M059J (cell line): ENCODE measurements around the gene CHN2. TPM values are rescaled to one million over a fixed set of nuclear protein-coding genes. Genes with fewer than 3 reads are reported as not detected.
"Not testable (repeated sequence)": the region's sequence is repeated elsewhere in the genome, so short reads cannot be mapped to it uniquely, and the experiment has no call there.

Source experiments
- DNase-seq: peaks from one replicate; pipeline ENCODE4 v3.0.0-alpha.2; 2012; ENCODE audit warnings: low read depth
- total RNA-seq: library from RNA; depleted of rRNA; stranded (reverse); fragments of >200 nt; shearing (Covaris generic); gene quantifications from 2 replicates; pipeline ENCODE4 v1.2.3, GENCODE V29; 2014

CHN2 gene
- total RNA-seq, 1 experiment from 2014 or later: not detected

DNA sequence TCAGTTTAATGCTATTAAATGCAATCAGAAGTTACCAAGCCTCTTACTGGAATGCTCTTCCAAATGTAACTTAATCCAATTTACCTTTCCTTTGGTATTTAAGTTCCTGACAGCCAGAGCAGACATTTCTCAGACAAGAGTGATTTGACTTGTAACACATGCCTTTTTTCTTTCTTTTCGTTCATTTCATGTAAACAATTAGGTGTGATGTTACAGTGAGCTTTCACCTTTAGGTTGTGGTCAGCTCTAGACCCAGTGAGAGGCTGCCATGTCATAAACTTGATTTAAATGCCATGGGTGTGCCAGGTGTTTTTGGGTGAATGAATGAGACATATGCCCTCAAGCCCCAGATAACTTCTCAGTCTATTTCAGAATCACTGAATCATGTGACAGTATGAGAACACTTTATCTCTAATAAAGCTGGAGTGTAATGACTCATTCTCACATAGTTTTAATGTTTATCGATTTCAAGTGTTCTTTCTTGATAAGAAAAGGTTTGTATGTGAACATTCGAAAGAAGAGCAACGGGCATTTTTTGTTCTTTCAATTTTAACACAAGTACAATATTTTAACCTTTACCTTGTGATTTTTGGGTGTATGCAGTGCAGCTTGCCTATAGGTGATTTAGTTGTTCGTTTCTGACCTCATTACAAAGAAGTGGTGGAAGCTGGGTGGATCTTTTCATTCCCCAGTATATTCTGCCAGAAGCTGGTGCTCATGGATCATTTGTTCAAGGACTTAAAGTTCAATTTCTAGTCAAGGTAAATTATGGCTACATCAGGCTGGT, 61.5 kb downstream of the CHN2 start:
- peak; percentile 13 for DNase-seq

DNA sequence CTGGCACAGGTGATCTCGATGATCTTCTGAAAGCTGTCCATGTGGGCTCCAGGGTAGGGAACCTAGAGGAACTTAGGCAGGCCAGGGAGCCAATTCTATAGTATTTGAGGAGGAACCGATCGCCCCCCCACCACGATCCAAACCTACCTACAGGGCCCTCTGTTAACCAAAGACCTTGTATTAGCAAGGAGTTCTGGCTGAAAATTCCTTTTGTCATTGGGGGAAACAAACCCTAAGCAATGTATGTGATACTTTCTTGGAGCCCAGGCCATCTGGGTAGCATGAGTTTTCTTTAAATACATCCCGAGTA, 62.1 kb downstream of the CHN2 start:
- DNase-seq: no peak

- no peak for DNase-seq
Observed at GRCh38 chr7:29258951-29259350, 64.4 kb downstream of the CHN2 start.

DNA sequence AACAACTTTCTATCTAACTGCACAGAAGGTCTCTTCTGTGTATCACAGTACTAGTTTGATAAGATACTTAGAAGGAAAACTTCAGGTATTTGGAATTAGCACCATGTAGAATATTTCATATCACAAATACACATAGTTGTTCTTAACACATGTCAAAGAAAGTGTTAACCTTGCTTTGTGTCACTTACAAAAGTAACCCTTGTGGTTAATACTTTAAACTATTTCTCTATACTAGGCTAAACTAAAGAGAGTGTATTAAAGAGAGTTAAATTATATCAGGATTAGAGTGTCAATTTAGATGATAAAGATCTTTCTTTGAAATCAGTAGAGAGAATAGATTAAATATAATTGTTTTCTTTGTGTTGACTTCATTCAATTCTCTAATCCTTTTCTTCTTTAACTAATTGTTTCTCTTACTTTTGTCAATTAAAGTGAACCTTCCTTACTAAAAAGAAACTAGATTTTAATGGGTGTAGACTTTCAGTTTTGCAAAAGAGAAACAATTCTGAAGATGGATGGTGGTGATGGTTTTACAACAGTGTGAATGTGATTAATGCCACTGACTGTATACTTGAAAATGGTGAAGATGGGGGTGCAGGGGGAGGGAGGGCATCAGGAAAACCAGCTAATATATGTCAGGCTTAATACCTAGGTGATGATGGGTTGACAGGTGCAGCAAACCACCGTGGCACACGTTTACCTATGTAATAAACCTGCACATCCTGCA, 67.8 kb downstream of the CHN2 start:
- DNase-seq: no peak

GRCh38 chr7:29263601-29264207, 69.1 kb downstream of the CHN2 start:
- DNase-seq: not testable (repeated sequence)

- DNase-seq: peak; percentile 32
Observed at GRCh38 chr7:29265208-29265923, 70.8 kb downstream of the CHN2 start.

- DNase-seq: no peak
Observed at GRCh38 chr7:29269935-29270334, 75.4 kb downstream of the CHN2 start.

DNA sequence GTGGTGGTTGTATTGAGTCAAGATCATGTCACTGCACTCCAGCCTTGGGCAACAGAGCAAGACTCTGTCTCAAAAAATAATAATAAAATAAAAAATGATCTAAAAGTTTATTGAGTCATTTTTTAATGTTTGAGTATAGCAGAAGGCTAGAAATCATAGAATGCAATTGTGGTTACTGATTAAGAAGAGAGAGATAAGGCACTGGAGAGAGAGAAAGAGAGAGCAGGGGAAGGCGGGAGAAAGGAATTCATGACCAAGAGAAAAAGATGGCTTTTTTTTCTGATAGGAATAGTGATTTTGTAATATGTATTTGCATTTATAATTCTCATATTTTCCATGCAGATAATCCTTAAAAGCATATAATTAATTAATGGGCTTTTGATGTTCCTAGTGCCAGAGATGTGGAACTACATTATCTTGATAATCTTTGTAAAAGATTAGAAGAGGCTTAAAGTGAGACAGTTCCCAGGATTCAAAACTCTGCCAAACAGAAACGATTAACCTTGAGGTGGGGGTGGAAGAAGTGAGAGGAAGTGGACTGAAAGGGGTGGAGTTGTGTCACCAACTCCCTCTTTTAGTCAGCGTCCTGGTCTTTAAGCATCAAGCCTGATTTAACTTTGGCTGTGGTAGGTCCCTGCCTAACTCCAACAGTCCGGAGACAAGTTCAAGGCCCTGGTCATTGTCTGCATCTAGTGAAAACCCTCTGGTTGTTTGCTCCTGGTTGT, 76.2 kb downstream of the CHN2 start:
- no peak for DNase-seq

GRCh38 chr7:29271319-29271658, 76.7 kb downstream of the CHN2 start:
- DNase-seq: no peak

DNA sequence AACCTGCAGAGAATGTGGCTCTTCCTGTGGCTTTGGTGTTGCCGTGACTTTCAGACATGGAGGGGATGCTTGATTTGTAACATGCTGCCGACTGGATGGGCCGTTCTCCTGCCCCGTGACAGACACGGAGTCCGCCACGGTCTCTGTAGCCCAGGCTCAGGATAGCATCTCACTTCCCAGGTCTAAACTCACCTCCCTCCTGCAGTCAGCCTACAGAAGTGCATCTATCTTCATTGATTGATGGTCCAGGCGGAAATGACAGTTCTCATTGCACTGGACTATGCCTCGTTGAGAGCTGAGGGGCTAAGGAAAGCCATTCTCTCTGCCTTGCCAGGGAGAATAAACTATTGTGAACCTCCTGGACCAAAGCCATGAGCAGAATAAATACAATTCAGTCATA, 77.5 kb downstream of the CHN2 start:
- no peak for DNase-seq

- no peak for DNase-seq
Observed at GRCh38 chr7:29274146-29275017, 79.8 kb downstream of the CHN2 start.

GRCh38 chr7:29275018-29275318, 80.4 kb downstream of the CHN2 start:
- DNase-seq: no peak

DNA sequence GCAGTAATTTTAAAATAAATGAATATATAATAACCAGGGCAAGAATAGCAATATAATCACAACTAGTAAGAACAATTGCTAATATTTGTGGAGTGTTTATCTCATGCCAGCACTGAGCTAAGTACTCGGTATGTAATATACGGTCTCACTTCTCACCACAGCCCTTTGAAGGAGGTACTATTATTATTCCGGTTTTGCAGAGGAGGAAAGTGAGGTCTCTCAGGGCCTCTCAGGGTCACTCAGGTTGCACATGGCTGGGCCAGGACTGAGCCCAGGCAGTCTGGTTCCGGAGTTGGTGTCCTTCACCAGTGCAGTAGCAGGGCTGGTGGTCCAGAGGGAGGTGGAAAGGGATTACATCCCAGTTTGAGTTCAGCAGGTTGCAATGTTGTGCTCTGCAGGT, 80.9 kb downstream of the CHN2 start:
- no peak for DNase-seq

- no peak for DNase-seq
Observed at GRCh38 chr7:29276199-29276598, 81.6 kb downstream of the CHN2 start.

DNA sequence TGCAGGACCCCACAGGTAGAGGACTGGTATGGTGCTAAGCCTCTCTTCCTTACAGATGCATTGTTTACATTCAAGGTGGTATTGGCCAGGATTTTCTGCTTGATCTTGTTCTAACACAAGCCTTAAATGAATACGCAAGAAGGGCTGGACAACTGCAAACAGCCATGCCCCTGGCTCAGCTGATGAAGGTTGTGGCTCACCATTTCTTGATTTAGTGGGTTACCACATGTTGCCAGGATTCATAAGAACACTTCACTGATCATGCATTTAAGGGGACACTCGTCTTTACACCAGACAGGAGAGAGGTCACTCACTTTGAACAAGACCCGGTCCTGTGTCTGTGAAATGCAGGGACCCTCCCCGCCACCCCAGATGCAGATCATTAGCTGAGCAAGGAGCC, 82.2 kb downstream of the CHN2 start:
- DNase-seq: no peak

- no peak for DNase-seq
Observed at GRCh38 chr7:29277436-29278215, 83.1 kb downstream of the CHN2 start.

DNA sequence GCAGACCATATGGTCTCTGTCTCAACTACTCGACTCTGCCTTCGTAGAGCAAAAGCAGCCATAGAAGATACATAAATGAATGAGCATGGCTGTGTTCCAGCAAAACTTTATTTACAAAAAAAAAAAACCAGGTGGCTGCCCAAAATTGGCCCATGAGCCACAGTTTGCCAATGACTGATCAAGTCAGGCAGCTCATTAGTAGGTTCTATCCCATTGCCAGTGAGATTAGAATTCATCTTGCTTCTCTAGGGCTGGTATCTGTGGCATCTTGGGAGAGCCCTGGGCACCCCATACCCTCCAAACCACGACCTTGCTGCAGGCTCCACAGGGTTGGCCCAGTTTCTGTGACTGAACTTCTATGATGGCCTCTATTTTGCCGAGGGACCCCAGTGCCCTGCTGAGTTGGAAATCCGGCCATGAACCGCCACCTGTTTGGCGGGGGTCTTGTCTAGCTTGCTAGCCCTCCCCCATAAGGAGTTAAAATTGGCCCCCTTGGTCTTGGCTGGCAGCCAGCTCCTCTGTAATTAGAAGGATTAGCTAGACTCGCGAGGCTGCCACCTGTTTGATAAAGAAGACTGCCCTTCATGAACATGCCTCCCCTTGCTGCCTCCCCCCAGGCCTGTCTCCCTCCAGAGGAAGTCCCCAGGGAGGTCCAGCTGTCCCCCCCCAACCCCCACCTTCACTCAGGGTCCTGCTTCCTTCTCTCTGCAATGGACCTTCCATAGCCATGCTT, 83.9 kb downstream of the CHN2 start:
- no peak for DNase-seq

DNA sequence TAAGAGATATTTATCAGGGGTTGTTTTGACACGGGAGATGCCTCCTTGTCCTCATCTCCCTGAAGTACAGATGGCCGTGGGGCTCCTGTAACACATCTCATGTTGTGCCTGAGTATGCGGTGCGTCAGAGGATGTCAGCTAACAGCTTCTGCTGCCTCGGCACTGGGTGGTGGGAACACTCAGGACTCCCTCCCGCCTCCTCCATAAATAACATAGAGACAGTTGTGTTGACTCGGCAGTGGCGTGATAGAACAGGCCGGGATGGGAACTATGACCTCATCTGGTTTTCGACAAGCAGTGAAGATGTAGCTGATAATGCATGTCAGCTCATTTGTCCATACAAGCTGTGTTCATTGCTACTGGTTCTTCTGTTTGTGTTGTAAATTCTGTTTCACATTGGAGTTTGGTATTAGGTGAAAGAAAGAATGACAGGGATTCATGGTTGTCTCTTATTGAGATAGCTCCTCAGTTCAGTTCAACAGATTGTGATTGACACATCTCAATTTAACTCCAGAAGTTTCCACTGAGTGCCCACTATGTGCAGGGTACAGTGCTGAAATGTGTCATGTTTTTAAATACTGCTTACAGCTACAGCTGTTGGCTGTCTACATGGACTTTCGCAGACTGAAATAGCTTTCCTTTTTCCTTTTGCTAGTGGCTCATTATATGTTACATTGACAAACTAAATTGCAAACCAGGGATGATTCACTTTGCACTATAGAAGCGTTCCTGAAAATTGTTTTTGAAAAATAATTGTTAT, 87.4 kb downstream of the CHN2 start:
- peak; percentile 15 for DNase-seq
